ENCODE measurements around the gene IMMP1L.

GRCh38 chr11:31408201-31408600 lies 101.2 kb downstream of the IMMP1L start:
- TF ChIP-seq, protein P1, sequence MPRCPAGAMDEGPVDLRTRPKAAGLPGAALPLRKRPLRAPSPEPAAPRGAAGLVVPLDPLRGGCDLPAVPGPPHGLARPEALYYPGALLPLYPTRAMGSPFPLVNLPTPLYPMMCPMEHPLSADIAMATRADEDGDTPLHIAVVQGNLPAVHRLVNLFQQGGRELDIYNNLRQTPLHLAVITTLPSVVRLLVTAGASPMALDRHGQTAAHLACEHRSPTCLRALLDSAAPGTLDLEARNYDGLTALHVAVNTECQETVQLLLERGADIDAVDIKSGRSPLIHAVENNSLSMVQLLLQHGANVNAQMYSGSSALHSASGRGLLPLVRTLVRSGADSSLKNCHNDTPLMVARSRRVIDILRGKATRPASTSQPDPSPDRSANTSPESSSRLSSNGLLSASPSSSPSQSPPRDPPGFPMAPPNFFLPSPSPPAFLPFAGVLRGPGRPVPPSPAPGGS (IDR thresholded peaks at IDR 0.05): no peak
- TF ChIP-seq CTCF (IDR thresholded peaks at IDR 0.05): no peak
- TF ChIP-seq EHMT2 (IDR thresholded peaks at IDR 0.05; ENCODE audit: low read depth): no peak
- TF ChIP-seq FOSB (CRISPR knock-in tag; IDR thresholded peaks at IDR 0.05): no peak
- no peak for TF ChIP-seq POLR2A (IDR thresholded peaks at IDR 0.05; ENCODE audit: low read length)
- TF ChIP-seq HMGXB4 (CRISPR knock-in tag; IDR thresholded peaks at IDR 0.05; ENCODE audit: borderline replicate concordance): no peak
- no peak for TF ChIP-seq ZFP36 (IDR thresholded peaks at IDR 0.05; ENCODE audit: borderline replicate concordance, partially characterized antibody)

Measured in A549 (cell line).